HEK293 (cell line): ENCODE results near the gene DMGDH.

Experiments used
- CTCF ChIA-PET: fragments of 350-600 bp; formaldehyde crosslinking; extraction: SDS; loops from one replicate; lab custom pipeline; 2021; ENCODE audit warnings: antibody characterized with exemption; lab: Yijun Ruan, JAX
- POLR2A ChIA-PET: fragments of 300-600 bp; formaldehyde crosslinking; extraction: SDS; loops from one replicate; lab custom pipeline; 2020; ENCODE audit warnings: antibody characterized with exemption, inconsistent platforms; lab: Yijun Ruan, JAX
- H3K27ac ChIP-seq: fragments of 200-500 bp; sonication (Bioruptor generic); 2 replicates; pipeline ENCODE4 v1.5.1; 2014; ENCODE audit warnings: low read depth, low read length, control low read depth, inconsistent platforms; ENCODE audit errors: extremely low read depth
- H3K36me3 ChIP-seq, 2 experiments: fragments of 200-500 bp in 1 of 2; sonication (Bioruptor generic) in 1 of 2; 1 replicate in 1 of 2; 2 replicates in 1 of 2; pipeline ENCODE4 v1.5.1; 2014 to 2017; ENCODE audit warnings: inconsistent platforms in 2 of 2, low read length in 2 of 2; ENCODE audit not compliant: control insufficient read depth in 2 of 2, insufficient read depth in 1 of 2
- H3K4me1 ChIP-seq: fragments of 200-500 bp; sonication (Bioruptor generic); 2 replicates; pipeline ENCODE4 v1.5.1; 2014; ENCODE audit warnings: mild to moderate bottlenecking, low read length, inconsistent platforms; ENCODE audit not compliant: control insufficient read depth, insufficient read depth
- H3K4me3 ChIP-seq: 2 replicates; pipeline ENCODE4 v1.5.1; 2011; ENCODE audit warnings: low read depth, mild to moderate bottlenecking, control low read depth, low read length, moderate library complexity
- H3K9me3 ChIP-seq: fragments of 200-500 bp; sonication (Bioruptor generic); 2 replicates; pipeline ENCODE4 v1.5.1; 2014; ENCODE audit warnings: low read depth, low read length, inconsistent platforms; ENCODE audit not compliant: control insufficient read depth, insufficient read depth
- FEZF1 ChIP-seq: fragments of 450-650 bp; formaldehyde crosslinking; IDR thresholded peaks from 2 replicates; pipeline ENCODE4 v1.5.1; 2016; ENCODE audit warnings: missing biosample characterization, missing genetic modification characterization
- TCF7L2 ChIP-seq: IDR thresholded peaks from 2 replicates; pipeline ENCODE4 v1.6.1; 2011; ENCODE audit warnings: low read depth, mild to moderate bottlenecking, inconsistent platforms, low read length, moderate library complexity, borderline replicate concordance
- TRIM28 ChIP-seq: IDR thresholded peaks from 2 replicates; pipeline ENCODE4 v1.6.1; 2011; ENCODE audit warnings: low read length, control low read depth, borderline replicate concordance
- YY2 ChIP-seq: fragments of 450-650 bp; formaldehyde crosslinking; IDR thresholded peaks from 2 replicates; pipeline ENCODE4 v1.5.1; 2016; ENCODE audit warnings: missing biosample characterization, missing genetic modification characterization
- ZBTB7A ChIP-seq: fragments of 450-650 bp; formaldehyde crosslinking; IDR thresholded peaks from 2 replicates; pipeline ENCODE4 v1.5.1; 2016; ENCODE audit warnings: low read depth, missing biosample characterization, missing genetic modification characterization
- ZBTB8A ChIP-seq: fragments of 450-650 bp; formaldehyde crosslinking; IDR thresholded peaks from 2 replicates; pipeline ENCODE4 v1.5.1; 2016; ENCODE audit warnings: missing biosample characterization, missing genetic modification characterization
- ZFHX2 ChIP-seq: fragments of 450-650 bp; formaldehyde crosslinking; conservative IDR thresholded peaks from 2 replicates; pipeline ENCODE4 v1.5.1; 2016; ENCODE audit warnings: missing biosample characterization, missing genetic modification characterization
- ZNF138 ChIP-seq: fragments of 450-650 bp; formaldehyde crosslinking; IDR thresholded peaks from 2 replicates; pipeline ENCODE4 v1.5.1; 2016; ENCODE audit warnings: missing biosample characterization, missing genetic modification characterization, borderline replicate concordance
- ZNF169 ChIP-seq: fragments of 450-650 bp; formaldehyde crosslinking; IDR thresholded peaks from 2 replicates; pipeline ENCODE4 v1.5.1; 2016; ENCODE audit warnings: missing biosample characterization, missing genetic modification characterization
- ZNF2 ChIP-seq: fragments of 450-650 bp; formaldehyde crosslinking; IDR thresholded peaks from 2 replicates; pipeline ENCODE4 v1.5.1; 2016; ENCODE audit warnings: missing biosample characterization, missing genetic modification characterization
- ZNF324 ChIP-seq: fragments of 450-650 bp; formaldehyde crosslinking; IDR thresholded peaks from 2 replicates; pipeline ENCODE4 v1.5.1; 2016; ENCODE audit warnings: missing biosample characterization, missing genetic modification characterization
- ZNF341 ChIP-seq: fragments of 450-650 bp; formaldehyde crosslinking; IDR thresholded peaks from 2 replicates; pipeline ENCODE4; 2016; ENCODE audit warnings: low read depth, missing biosample characterization, missing genetic modification characterization
- ZNF394 ChIP-seq: fragments of 450-650 bp; formaldehyde crosslinking; IDR thresholded peaks from 2 replicates; pipeline ENCODE4 v1.5.1; 2016; ENCODE audit warnings: missing biosample characterization, missing genetic modification characterization, mild to moderate bottlenecking, moderate library complexity, borderline replicate concordance
- ZNF426 ChIP-seq: fragments of 450-650 bp; formaldehyde crosslinking; IDR thresholded peaks from 2 replicates; pipeline ENCODE4 v1.5.1; 2017; ENCODE audit warnings: missing biosample characterization, missing genetic modification characterization, mild to moderate bottlenecking, inconsistent platforms, moderate library complexity
- ZNF433 ChIP-seq: fragments of 450-650 bp; formaldehyde crosslinking; IDR thresholded peaks from 2 replicates; pipeline ENCODE4 v1.5.1; 2016; ENCODE audit warnings: missing biosample characterization, missing genetic modification characterization, low read depth
- ZNF48 ChIP-seq: fragments of 450-650 bp; formaldehyde crosslinking; IDR thresholded peaks from 2 replicates; pipeline ENCODE4 v1.5.1; 2016; ENCODE audit warnings: missing biosample characterization, missing genetic modification characterization
- ZNF514 ChIP-seq: fragments of 450-650 bp; formaldehyde crosslinking; IDR thresholded peaks from 2 replicates; pipeline ENCODE4 v1.5.1; 2016; ENCODE audit warnings: missing biosample characterization, missing genetic modification characterization
- ZNF548 ChIP-seq: fragments of 450-650 bp; formaldehyde crosslinking; IDR thresholded peaks from 2 replicates; pipeline ENCODE4 v1.5.1; 2016; ENCODE audit warnings: missing biosample characterization, missing genetic modification characterization
- ZNF560 ChIP-seq: fragments of 450-650 bp; formaldehyde crosslinking; IDR thresholded peaks from 2 replicates; pipeline ENCODE4 v1.5.1; 2017; ENCODE audit warnings: missing biosample characterization, missing genetic modification characterization, borderline replicate concordance
- ZNF624 ChIP-seq: fragments of 450-650 bp; formaldehyde crosslinking; IDR thresholded peaks from 2 replicates; pipeline ENCODE4 v1.5.1; 2017; ENCODE audit warnings: missing biosample characterization, missing genetic modification characterization
- ZXDB ChIP-seq: fragments of 450-650 bp; formaldehyde crosslinking; IDR thresholded peaks from 2 replicates; pipeline ENCODE4 v1.5.1; 2016; ENCODE audit warnings: missing biosample characterization, missing genetic modification characterization
- TF ChIP-seq, protein P1 (sequence below): fragments of 450-650 bp; formaldehyde crosslinking; IDR thresholded peaks from 2 replicates; pipeline ENCODE4 v1.5.1; 2016; ENCODE audit warnings: missing biosample characterization, missing genetic modification characterization
- TF ChIP-seq, protein P2 (sequence below): fragments of 450-650 bp; formaldehyde crosslinking; IDR thresholded peaks from 2 replicates; pipeline ENCODE4 v1.5.1; 2016; ENCODE audit warnings: missing biosample characterization, missing genetic modification characterization
- TF ChIP-seq, protein P3 (sequence below): fragments of 450-650 bp; formaldehyde crosslinking; IDR thresholded peaks from 2 replicates; pipeline ENCODE4 v1.5.1; 2016; ENCODE audit warnings: missing biosample characterization, missing genetic modification characterization, borderline replicate concordance
- TF ChIP-seq, protein P4 (sequence below): fragments of 450-650 bp; formaldehyde crosslinking; IDR thresholded peaks from 2 replicates; pipeline ENCODE4 v1.5.1; 2016; ENCODE audit warnings: missing biosample characterization, missing genetic modification characterization

Gene DMGDH

DNA sequence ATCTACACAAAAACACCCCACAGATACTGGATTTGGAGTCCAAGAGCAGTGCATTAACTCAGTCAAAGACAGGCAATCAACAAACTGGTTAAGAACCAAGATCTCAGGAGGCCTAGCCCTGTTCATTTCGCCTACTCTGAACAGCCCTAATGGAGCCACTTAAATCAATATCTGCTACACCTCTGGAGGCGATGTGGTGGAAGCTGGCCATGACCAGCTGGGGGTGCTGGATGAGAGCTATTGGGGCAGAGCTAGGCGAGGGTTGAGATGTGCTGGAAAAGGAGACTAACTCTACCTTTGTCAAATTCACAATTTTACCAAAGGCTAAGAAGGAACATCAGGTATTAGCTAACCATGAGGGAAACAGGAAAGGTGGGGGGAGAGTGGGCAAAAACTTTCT is 61.1 kb downstream of the DMGDH start (continued):
- TF ChIP-seq, protein P1, sequence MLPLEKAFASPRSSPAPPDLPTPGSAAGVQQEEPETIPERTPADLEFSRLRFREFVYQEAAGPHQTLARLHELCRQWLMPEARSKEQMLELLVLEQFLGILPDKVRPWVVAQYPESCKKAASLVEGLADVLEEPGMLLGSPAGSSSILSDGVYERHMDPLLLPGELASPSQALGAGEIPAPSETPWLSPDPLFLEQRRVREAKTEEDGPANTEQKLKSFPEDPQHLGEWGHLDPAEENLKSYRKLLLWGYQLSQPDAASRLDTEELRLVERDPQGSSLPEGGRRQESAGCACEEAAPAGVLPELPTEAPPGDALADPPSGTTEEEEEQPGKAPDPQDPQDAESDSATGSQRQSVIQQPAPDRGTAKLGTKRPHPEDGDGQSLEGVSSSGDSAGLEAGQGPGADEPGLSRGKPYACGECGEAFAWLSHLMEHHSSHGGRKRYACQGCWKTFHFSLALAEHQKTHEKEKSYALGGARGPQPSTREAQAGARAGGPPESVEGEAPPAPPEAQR (tag by site-specific recombination) = no peak
- no peak for TF ChIP-seq ZXDB (tag by site-specific recombination)
- no peak for TF ChIP-seq TRIM28
- TF ChIP-seq, protein P2, sequence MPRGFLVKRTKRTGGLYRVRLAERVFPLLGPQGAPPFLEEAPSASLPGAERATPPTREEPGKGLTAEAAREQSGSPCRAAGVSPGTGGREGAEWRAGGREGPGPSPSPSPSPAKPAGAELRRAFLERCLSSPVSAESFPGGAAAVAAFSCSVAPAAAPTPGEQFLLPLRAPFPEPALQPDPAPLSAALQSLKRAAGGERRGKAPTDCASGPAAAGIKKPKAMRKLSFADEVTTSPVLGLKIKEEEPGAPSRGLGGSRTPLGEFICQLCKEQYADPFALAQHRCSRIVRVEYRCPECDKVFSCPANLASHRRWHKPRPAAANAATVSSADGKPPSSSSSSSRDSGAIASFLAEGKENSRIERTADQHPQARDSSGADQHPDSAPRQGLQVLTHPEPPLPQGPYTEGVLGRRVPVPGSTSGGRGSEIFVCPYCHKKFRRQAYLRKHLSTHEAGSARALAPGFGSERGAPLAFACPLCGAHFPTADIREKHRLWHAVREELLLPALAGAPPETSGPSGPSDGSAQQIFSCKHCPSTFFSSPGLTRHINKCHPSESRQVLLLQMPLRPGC (tag by site-specific recombination) = no peak
- no peak for TF ChIP-seq ZNF433 (tag by site-specific recombination)
- no peak for TF ChIP-seq ZNF548 (tag by site-specific recombination)

DNA sequence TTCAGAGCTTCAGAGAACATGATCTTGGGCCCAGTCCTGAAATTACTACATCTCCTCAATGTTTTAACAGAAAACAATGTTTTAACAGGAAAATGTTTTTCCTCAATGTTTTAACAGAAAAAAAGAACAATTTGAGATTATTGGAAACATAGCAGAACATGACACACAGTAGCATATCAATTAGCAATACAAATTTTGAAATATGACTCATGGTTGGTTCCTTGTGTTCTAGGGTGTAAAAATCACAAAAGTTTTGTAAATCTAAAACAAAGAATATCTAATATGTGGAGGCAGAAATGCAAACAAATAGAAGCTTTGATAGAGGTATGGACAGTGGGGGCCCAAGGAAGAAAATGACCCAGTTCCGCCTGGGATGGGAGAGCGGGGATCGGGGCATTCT is 61.6 kb downstream of the DMGDH start:
- no peak for TF ChIP-seq YY2 (tag by site-specific recombination)
- TF ChIP-seq FEZF1 (tag by site-specific recombination) = no peak
- TF ChIP-seq ZNF394 = no peak
- TF ChIP-seq ZNF48 (tag by site-specific recombination) = no peak
- TF ChIP-seq, protein P2 (tag by site-specific recombination) = no peak
- TF ChIP-seq ZNF2 (tag by site-specific recombination) = no peak
- no peak for TF ChIP-seq TCF7L2
- TF ChIP-seq ZNF341 (tag by site-specific recombination) = no peak
- no peak for TF ChIP-seq ZFHX2 (tag by site-specific recombination)
- TF ChIP-seq ZNF560 = no peak
- TF ChIP-seq ZNF138 = no peak
- TF ChIP-seq ZNF624 (tag by site-specific recombination) = no peak
- no peak for TF ChIP-seq ZBTB7A (tag by site-specific recombination)
- no peak for TF ChIP-seq ZNF169 (tag by site-specific recombination)
- TF ChIP-seq ZBTB8A = no peak
- no peak for TF ChIP-seq ZNF324 (tag by site-specific recombination)
- TF ChIP-seq ZNF426 (tag by site-specific recombination) = no peak
- TF ChIP-seq, protein P3, sequence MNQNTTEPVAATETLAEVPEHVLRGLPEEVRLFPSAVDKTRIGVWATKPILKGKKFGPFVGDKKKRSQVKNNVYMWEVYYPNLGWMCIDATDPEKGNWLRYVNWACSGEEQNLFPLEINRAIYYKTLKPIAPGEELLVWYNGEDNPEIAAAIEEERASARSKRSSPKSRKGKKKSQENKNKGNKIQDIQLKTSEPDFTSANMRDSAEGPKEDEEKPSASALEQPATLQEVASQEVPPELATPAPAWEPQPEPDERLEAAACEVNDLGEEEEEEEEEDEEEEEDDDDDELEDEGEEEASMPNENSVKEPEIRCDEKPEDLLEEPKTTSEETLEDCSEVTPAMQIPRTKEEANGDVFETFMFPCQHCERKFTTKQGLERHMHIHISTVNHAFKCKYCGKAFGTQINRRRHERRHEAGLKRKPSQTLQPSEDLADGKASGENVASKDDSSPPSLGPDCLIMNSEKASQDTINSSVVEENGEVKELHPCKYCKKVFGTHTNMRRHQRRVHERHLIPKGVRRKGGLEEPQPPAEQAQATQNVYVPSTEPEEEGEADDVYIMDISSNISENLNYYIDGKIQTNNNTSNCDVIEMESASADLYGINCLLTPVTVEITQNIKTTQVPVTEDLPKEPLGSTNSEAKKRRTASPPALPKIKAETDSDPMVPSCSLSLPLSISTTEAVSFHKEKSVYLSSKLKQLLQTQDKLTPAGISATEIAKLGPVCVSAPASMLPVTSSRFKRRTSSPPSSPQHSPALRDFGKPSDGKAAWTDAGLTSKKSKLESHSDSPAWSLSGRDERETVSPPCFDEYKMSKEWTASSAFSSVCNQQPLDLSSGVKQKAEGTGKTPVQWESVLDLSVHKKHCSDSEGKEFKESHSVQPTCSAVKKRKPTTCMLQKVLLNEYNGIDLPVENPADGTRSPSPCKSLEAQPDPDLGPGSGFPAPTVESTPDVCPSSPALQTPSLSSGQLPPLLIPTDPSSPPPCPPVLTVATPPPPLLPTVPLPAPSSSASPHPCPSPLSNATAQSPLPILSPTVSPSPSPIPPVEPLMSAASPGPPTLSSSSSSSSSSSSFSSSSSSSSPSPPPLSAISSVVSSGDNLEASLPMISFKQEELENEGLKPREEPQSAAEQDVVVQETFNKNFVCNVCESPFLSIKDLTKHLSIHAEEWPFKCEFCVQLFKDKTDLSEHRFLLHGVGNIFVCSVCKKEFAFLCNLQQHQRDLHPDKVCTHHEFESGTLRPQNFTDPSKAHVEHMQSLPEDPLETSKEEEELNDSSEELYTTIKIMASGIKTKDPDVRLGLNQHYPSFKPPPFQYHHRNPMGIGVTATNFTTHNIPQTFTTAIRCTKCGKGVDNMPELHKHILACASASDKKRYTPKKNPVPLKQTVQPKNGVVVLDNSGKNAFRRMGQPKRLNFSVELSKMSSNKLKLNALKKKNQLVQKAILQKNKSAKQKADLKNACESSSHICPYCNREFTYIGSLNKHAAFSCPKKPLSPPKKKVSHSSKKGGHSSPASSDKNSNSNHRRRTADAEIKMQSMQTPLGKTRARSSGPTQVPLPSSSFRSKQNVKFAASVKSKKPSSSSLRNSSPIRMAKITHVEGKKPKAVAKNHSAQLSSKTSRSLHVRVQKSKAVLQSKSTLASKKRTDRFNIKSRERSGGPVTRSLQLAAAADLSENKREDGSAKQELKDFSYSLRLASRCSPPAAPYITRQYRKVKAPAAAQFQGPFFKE (tag by site-specific recombination) = no peak
- TF ChIP-seq ZNF514 (tag by site-specific recombination) = no peak
- TF ChIP-seq, protein P4, sequence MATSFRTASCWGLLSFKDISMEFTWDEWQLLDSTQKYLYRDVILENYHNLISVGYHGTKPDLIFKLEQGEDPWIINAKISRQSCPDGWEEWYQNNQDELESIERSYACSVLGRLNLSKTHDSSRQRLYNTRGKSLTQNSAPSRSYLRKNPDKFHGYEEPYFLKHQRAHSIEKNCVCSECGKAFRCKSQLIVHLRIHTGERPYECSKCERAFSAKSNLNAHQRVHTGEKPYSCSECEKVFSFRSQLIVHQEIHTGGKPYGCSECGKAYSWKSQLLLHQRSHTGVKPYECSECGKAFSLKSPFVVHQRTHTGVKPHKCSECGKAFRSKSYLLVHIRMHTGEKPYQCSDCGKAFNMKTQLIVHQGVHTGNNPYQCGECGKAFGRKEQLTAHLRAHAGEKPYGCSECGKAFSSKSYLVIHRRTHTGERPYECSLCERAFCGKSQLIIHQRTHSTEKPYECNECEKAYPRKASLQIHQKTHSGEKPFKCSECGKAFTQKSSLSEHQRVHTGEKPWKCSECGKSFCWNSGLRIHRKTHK (tag by site-specific recombination) = no peak
- POLR2A ChIA-PET = interaction anchor here (1.5 kb wide), 1 partner anchor 23 kb away, joined by 4 read pairs; no protein-coding TSS in a partner anchor

More for the DNA sequence above, 61.6 kb downstream of the DMGDH start:
- CTCF ChIA-PET = interaction anchor here (1.3 to 2.7 kb wide), 3 partner anchors 13 to 108 kb away, joined by 5 to 13 read pairs (median 12); no protein-coding TSS in a partner anchor
- no peaks in the 10 kb centered on the region for H3K36me3 ChIP-seq
- H3K4me3 ChIP-seq = no peak overlapping the region
- no peak overlapping the region for H3K27ac ChIP-seq
- H3K4me1 ChIP-seq = no peaks in the 10 kb centered on the region
- H3K9me3 ChIP-seq = no peaks in the 10 kb centered on the region
